Measurements from ENCODE around the gene IL18RAP.

IL18RAP gene

GRCh38 chr2:102499558-102499957 is 76.6 kb downstream of the IL18RAP start:
- no peak for DNase-seq (ENCODE audit: low read depth, low spot score)
